ENCODE results near the gene TGM1. TPM values are rescaled to one million over a fixed set of nuclear protein-coding genes. Genes with fewer than 3 reads are reported as not detected.

TGM1 gene
- polyA plus RNA-seq, 2 of the 4 experiments (the other 2 are of a cell fraction), result 0.61 to 1.3 TPM

- POLR2A ChIA-PET, result interaction anchor here (1.2 to 1.6 kb wide), 3 partner anchors 9 to 39 kb away, joined by 3 to 5 read pairs (median 3); partner anchors contain the start of genes RABGGTA and TINF2
- DNase-seq (ENCODE audit: low read depth in 1 of 2, low spot score in 1 of 2), result no peak
- Histone ChIP-seq H3K9me3 (no peaks in the 10 kb centered on the region), H3K4me3 (no peak overlapping the region), H3K4me1 (no peaks in the 10 kb centered on the region), H3K27ac (no peak overlapping the region), H3K4me2 (no peak overlapping the region)
- CTCF ChIA-PET, result interaction anchor here (0.7 to 34.0 kb wide), 6 partner anchors 9 to 151 kb away, joined by 3 to 469 read pairs (median 4); partner anchors contain the start of genes CIDEB, DHRS1, LTB4R and LTB4R2
- no peak for TF ChIP-seq SMC3 (IDR thresholded peaks at IDR 0.05)
- TF ChIP-seq, protein P1, sequence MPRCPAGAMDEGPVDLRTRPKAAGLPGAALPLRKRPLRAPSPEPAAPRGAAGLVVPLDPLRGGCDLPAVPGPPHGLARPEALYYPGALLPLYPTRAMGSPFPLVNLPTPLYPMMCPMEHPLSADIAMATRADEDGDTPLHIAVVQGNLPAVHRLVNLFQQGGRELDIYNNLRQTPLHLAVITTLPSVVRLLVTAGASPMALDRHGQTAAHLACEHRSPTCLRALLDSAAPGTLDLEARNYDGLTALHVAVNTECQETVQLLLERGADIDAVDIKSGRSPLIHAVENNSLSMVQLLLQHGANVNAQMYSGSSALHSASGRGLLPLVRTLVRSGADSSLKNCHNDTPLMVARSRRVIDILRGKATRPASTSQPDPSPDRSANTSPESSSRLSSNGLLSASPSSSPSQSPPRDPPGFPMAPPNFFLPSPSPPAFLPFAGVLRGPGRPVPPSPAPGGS (IDR thresholded peaks at IDR 0.05), result no peak
- TF ChIP-seq TFCP2L1 (CRISPR knock-in tag; IDR thresholded peaks at IDR 0.05), result no peak
- no peak for TF ChIP-seq HOXA7 (CRISPR knock-in tag; IDR thresholded peaks at IDR 0.05)
- no peak for TF ChIP-seq RARB (CRISPR knock-in tag; IDR thresholded peaks at IDR 0.05)
- no peak for TF ChIP-seq JUN (IDR thresholded peaks at IDR 0.05)
- TF ChIP-seq NFE2L2 (conservative IDR thresholded peaks at IDR 0.05; ENCODE audit: low read length), result no peak
- no peak for TF ChIP-seq GATA3 (IDR thresholded peaks at IDR 0.05; ENCODE audit: borderline replicate concordance)
- no peak for TF ChIP-seq ZSCAN20 (CRISPR knock-in tag; IDR thresholded peaks at IDR 0.05)
- no peak for TF ChIP-seq SREBF2 (IDR thresholded peaks at IDR 0.05)
- TF ChIP-seq, protein P2, sequence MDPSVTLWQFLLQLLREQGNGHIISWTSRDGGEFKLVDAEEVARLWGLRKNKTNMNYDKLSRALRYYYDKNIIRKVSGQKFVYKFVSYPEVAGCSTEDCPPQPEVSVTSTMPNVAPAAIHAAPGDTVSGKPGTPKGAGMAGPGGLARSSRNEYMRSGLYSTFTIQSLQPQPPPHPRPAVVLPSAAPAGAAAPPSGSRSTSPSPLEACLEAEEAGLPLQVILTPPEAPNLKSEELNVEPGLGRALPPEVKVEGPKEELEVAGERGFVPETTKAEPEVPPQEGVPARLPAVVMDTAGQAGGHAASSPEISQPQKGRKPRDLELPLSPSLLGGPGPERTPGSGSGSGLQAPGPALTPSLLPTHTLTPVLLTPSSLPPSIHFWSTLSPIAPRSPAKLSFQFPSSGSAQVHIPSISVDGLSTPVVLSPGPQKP (IDR thresholded peaks at IDR 0.05; ENCODE audit: low read depth, low read length), result no peak
- no peak for TF ChIP-seq CBX2 (IDR thresholded peaks at IDR 0.05; ENCODE audit: borderline replicate concordance, low read depth)
- no peak for TF ChIP-seq MYC (IDR thresholded peaks at IDR 0.05; ENCODE audit: borderline replicate concordance, low read length)
- no peak for TF ChIP-seq RFX5 (IDR thresholded peaks at IDR 0.05)
- TF ChIP-seq ESRRA (IDR thresholded peaks at IDR 0.05; ENCODE audit: borderline replicate concordance, low read length), result no peak
- no peak for TF ChIP-seq CHD4 (IDR thresholded peaks at IDR 0.05; ENCODE audit: borderline replicate concordance)
- TF ChIP-seq TP53 (CRISPR knock-in tag; IDR thresholded peaks at IDR 0.05), result no peak
- TF ChIP-seq, protein P3, sequence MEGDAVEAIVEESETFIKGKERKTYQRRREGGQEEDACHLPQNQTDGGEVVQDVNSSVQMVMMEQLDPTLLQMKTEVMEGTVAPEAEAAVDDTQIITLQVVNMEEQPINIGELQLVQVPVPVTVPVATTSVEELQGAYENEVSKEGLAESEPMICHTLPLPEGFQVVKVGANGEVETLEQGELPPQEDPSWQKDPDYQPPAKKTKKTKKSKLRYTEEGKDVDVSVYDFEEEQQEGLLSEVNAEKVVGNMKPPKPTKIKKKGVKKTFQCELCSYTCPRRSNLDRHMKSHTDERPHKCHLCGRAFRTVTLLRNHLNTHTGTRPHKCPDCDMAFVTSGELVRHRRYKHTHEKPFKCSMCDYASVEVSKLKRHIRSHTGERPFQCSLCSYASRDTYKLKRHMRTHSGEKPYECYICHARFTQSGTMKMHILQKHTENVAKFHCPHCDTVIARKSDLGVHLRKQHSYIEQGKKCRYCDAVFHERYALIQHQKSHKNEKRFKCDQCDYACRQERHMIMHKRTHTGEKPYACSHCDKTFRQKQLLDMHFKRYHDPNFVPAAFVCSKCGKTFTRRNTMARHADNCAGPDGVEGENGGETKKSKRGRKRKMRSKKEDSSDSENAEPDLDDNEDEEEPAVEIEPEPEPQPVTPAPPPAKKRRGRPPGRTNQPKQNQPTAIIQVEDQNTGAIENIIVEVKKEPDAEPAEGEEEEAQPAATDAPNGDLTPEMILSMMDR (IDR thresholded peaks at IDR 0.05), result no peak
- no peak for TF ChIP-seq FOXS1 (CRISPR knock-in tag; IDR thresholded peaks at IDR 0.05)
- FAIRE-seq, result no peak
- no peak for ATAC-seq
- 76% methylated on average over 6 of the region's 6 CpGs for WGBS (ENCODE audit: missing lambda C conversion rate)
These were observed 18.0 kb upstream of the TGM1 start for GRCh38 chr14:24280797-24281460.

DNA sequence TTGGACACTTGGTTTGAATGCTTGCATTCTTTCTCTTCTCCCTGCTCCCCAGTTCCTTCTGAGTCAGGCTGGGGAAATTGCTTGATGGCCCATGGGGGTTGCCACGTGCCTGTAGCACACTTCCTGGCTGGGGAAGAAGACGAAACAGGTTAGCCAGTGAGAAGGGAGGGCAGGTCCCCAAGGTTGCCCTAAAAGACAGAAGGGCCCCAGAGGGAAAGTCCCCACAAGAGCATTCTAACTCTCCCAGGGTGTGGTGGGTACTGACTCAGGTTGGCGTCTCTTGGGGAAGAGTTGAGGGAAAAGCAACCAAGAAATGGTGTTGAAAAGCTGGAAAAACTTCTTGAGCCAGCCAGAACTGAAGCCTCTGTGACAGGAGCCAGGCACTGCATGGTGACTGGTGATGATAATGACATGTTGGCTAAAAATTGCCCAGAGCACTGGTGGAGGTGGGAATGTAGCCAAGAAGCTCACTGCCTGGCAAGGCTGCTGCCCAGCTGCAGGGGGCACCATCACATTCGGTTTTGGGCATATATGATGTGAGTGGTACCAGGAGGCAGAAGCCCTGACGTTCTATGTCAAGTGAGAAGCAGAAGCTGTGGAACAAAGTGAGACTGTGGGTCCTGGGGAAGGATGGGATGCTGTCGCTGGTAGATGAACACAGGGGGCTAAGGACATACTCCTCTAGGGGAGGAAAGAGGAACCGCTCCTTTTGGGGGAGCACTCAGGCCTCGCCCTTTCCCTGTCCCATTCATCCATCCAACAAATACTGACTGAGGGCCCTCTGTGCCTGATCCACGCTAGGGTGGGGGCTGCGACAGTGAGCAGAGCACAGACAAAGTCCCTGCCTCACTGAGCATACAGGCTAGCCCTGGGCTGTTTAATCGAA lies 16.6 kb upstream of the TGM1 start:
- ChIA-PET POLR2A (interaction anchor here (1.2 to 1.6 kb wide), 3 partner anchors 8 to 37 kb away, joined by 3 to 5 read pairs (median 3); partner anchors contain the start of genes RABGGTA and TINF2), CTCF (interaction anchor here (1.7 to 34.0 kb wide), 5 partner anchors 7 to 152 kb away, joined by 4 to 469 read pairs (median 7); partner anchors contain the start of genes CIDEB, DHRS1, LTB4R and LTB4R2)
- Histone ChIP-seq H3K9me3 (no peaks in the 10 kb centered on the region), H3K4me3 (no peak overlapping the region), H3K4me1 (no peaks in the 10 kb centered on the region), H3K27ac (no peak overlapping the region), H3K4me2 (no peak overlapping the region)
- DNase-seq (ENCODE audit: low read depth in 1 of 2, low spot score in 1 of 2) (peak in 1 of 2 experiments; percentile 41), ATAC-seq (peak; percentile 66 to 69; a peak in 5 of 6 replicates), FAIRE-seq (no peak)
- TF ChIP-seq KDM5A (IDR thresholded peaks at IDR 0.05) (no peak), NFE2L2 (conservative IDR thresholded peaks at IDR 0.05; ENCODE audit: low read length) (no peak), RFX5 (IDR thresholded peaks at IDR 0.05) (peak; percentile 60; the same call in 1 of the 2 replicates), EP300 (IDR thresholded peaks at IDR 0.05) (no peak), MAFK (IDR thresholded peaks at IDR 0.05; ENCODE audit: partially characterized antibody) (no peak), RAD21 (conservative IDR thresholded peaks at IDR 0.05 in 1 of 2, IDR thresholded peaks at IDR 0.05 in 1 of 2) (peak in 1 of 2 experiments; percentile 19; a peak in 1 of 5 replicates), RNF2 (IDR thresholded peaks at IDR 0.05; ENCODE audit: borderline replicate concordance, low read depth) (no peak), HDAC2 (IDR thresholded peaks at IDR 0.05) (no peak), RCOR1 (IDR thresholded peaks at IDR 0.05; ENCODE audit: low read depth, low read length) (no peak)
- 61% methylated on average over 11 of the region's 11 CpGs for WGBS (ENCODE audit: missing lambda C conversion rate)
